ENCODE measurements around the gene HEXD.
A peak's percentile ranks its signal among the peaks of the same experiment; 100 is the strongest.
"Not testable (repeated sequence)": the region's sequence is repeated elsewhere in the genome, so short reads cannot be mapped to it uniquely, and the experiment has no call there.

HEXD gene

DNA sequence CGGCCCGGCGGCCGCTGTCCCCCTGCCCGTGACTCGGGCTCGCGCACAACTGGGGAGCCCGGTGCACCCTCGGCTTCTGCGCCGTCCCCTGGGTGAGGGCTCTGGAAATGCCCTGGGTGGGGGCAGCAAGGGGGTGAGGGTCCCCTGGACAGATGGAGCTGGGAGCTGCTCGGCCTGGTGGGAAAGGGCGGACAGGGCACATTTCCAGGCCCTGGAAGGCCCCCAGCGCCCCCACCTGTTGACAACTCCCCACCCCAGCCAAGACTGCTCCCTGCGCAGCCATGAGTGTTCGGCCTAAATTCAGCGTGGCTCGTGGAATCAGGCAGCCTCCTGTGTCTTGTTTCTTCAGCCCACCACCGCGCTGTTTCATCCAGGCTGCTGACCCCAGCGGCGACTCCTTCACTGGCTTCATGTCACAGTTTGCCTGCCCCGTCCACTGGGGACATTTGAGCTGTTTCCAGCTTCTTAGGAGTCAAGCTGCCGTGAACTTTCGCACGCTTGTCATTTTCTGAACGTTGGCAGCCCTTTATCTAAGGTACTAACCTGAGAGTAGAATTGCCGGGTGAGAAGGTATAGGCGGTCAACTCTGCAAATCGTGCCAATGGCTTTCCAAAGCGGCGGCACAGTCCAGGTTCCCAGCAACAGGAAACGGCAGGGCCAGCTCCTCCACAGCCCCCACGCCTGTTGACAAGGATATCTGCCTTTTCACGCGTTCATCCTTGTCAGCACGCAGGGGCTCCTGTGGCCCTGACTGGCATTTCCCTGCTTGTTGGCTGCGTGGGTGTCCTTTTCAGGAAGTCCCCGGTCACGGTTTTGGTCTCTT, 45.7 kb upstream of the HEXD start:
- no peak for TF ChIP-seq TSHZ2 (CRISPR knock-in tag; IDR thresholded peaks at IDR 0.05)
- TF ChIP-seq ZNF70 (CRISPR knock-in tag; IDR thresholded peaks at IDR 0.05): no peak
- no peak for TF ChIP-seq ESRRG (CRISPR knock-in tag; IDR thresholded peaks at IDR 0.05)
- no peak for TF ChIP-seq ISL1 (CRISPR knock-in tag; IDR thresholded peaks at IDR 0.05)
- no peak for TF ChIP-seq GLIS3 (CRISPR knock-in tag; IDR thresholded peaks at IDR 0.05)
- TF ChIP-seq SNAI2 (CRISPR knock-in tag; IDR thresholded peaks at IDR 0.05): no peak
- no peak for TF ChIP-seq RARB (CRISPR knock-in tag; IDR thresholded peaks at IDR 0.05)
- no peak for TF ChIP-seq PPARA (CRISPR knock-in tag; IDR thresholded peaks at IDR 0.05; ENCODE audit: borderline replicate concordance)
- no peak for TF ChIP-seq ZNF565 (CRISPR knock-in tag; conservative IDR thresholded peaks at IDR 0.05; ENCODE audit: low read depth)
- TF ChIP-seq, protein P1, sequence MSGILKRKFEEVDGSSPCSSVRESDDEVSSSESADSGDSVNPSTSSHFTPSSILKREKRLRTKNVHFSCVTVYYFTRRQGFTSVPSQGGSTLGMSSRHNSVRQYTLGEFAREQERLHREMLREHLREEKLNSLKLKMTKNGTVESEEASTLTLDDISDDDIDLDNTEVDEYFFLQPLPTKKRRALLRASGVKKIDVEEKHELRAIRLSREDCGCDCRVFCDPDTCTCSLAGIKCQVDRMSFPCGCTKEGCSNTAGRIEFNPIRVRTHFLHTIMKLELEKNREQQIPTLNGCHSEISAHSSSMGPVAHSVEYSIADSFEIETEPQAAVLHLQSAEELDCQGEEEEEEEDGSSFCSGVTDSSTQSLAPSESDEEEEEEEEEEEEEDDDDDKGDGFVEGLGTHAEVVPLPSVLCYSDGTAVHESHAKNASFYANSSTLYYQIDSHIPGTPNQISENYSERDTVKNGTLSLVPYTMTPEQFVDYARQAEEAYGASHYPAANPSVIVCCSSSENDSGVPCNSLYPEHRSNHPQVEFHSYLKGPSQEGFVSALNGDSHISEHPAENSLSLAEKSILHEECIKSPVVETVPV (CRISPR knock-in tag; IDR thresholded peaks at IDR 0.05): no peak
- no peak for TF ChIP-seq TCF4 (CRISPR knock-in tag; IDR thresholded peaks at IDR 0.05; ENCODE audit: borderline replicate concordance)
- TF ChIP-seq, protein P2, sequence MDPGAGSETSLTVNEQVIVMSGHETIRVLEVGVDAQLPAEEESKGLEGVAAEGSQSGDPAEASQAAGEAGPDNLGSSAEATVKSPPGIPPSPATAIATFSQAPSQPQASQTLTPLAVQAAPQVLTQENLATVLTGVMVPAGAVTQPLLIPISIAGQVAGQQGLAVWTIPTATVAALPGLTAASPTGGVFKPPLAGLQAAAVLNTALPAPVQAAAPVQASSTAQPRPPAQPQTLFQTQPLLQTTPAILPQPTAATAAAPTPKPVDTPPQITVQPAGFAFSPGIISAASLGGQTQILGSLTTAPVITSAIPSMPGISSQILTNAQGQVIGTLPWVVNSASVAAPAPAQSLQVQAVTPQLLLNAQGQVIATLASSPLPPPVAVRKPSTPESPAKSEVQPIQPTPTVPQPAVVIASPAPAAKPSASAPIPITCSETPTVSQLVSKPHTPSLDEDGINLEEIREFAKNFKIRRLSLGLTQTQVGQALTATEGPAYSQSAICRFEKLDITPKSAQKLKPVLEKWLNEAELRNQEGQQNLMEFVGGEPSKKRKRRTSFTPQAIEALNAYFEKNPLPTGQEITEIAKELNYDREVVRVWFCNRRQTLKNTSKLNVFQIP (CRISPR knock-in tag; IDR thresholded peaks at IDR 0.05; ENCODE audit: borderline replicate concordance, low read depth): no peak
- ATAC-seq: no peak

GRCh38 chr17:82373072-82373452, 45.1 kb upstream of the HEXD start:
- ATAC-seq: not testable (repeated sequence)

GRCh38 chr17:82373731-82374625, 44.2 kb upstream of the HEXD start:
- peak; percentile 18; the same call in 2 of the 3 replicates for ATAC-seq
- TF ChIP-seq ZNF8 (CRISPR knock-in tag; IDR thresholded peaks at IDR 0.05): no peak
- TF ChIP-seq, protein P2 (CRISPR knock-in tag; IDR thresholded peaks at IDR 0.05; ENCODE audit: borderline replicate concordance, low read depth): no peak
- no peak for TF ChIP-seq OSR1 (CRISPR knock-in tag; IDR thresholded peaks at IDR 0.05)
- no peak for TF ChIP-seq GLIS3 (CRISPR knock-in tag; IDR thresholded peaks at IDR 0.05)
- no peak for TF ChIP-seq SNAI2 (CRISPR knock-in tag; IDR thresholded peaks at IDR 0.05)
- no peak for TF ChIP-seq ARNTL (CRISPR knock-in tag; IDR thresholded peaks at IDR 0.05; ENCODE audit: borderline replicate concordance, low read depth)
- TF ChIP-seq ZC3H10 (CRISPR knock-in tag; IDR thresholded peaks at IDR 0.05): no peak
- TF ChIP-seq CSDC2 (CRISPR knock-in tag; IDR thresholded peaks at IDR 0.05): no peak
- TF ChIP-seq, protein P3, sequence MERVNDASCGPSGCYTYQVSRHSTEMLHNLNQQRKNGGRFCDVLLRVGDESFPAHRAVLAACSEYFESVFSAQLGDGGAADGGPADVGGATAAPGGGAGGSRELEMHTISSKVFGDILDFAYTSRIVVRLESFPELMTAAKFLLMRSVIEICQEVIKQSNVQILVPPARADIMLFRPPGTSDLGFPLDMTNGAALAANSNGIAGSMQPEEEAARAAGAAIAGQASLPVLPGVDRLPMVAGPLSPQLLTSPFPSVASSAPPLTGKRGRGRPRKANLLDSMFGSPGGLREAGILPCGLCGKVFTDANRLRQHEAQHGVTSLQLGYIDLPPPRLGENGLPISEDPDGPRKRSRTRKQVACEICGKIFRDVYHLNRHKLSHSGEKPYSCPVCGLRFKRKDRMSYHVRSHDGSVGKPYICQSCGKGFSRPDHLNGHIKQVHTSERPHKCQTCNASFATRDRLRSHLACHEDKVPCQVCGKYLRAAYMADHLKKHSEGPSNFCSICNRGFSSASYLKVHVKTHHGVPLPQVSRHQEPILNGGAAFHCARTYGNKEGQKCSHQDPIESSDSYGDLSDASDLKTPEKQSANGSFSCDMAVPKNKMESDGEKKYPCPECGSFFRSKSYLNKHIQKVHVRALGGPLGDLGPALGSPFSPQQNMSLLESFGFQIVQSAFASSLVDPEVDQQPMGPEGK (CRISPR knock-in tag; IDR thresholded peaks at IDR 0.05; ENCODE audit: borderline replicate concordance): no peak
- no peak for TF ChIP-seq ISL1 (CRISPR knock-in tag; IDR thresholded peaks at IDR 0.05)
- no peak for TF ChIP-seq RARB (CRISPR knock-in tag; IDR thresholded peaks at IDR 0.05)
- TF ChIP-seq TCF4 (CRISPR knock-in tag; IDR thresholded peaks at IDR 0.05; ENCODE audit: borderline replicate concordance): no peak
- no peak for TF ChIP-seq TSHZ2 (CRISPR knock-in tag; IDR thresholded peaks at IDR 0.05)
